SK-N-SH (cell line): Measurements from ENCODE around the gene PSMD9. TPM values are rescaled to one million over a fixed set of nuclear protein-coding genes. Genes with fewer than 3 reads are reported as not detected.
A peak's percentile ranks its signal among the peaks of the same experiment; 100 is the strongest.

Experiments used
- CTCF ChIA-PET: fragments of 300-600, 350-600 bp; formaldehyde crosslinking; extraction: SDS; loops from one replicate; lab custom pipeline; 2021; lab: Yijun Ruan, JAX
- POLR2A ChIA-PET: fragments of 350-600 bp; sonication (Branson Sonifier 250); formaldehyde crosslinking; extraction: SDS; loops from one replicate; lab custom pipeline; 2020; ENCODE audit warnings: antibody characterized with exemption, inconsistent platforms; lab: Yijun Ruan, JAX
- DNase-seq: peaks from one replicate; pipeline ENCODE4 v3.0.0; 2012
- H2AFZ ChIP-seq: fragments of 200-600 bp; sonication (generic); 2 replicates; pipeline ENCODE4 v1.8.1; 2016; ENCODE audit warnings: antibody characterized with exemption, mild to moderate bottlenecking, low read depth
- H3F3A ChIP-seq: fragments of 200-600 bp; sonication (generic); replicated peaks from 2 replicates; pipeline ENCODE3; 2016; ENCODE audit warnings: antibody characterized with exemption, mild to moderate bottlenecking; ENCODE audit not compliant: insufficient read depth
- H3K27ac ChIP-seq, 2 experiments: fragments of 200-500 bp in 1 of 2; fragments of 200-600 bp in 1 of 2; sonication (Bioruptor generic) in 1 of 2; sonication (generic), shearing (Covaris generic) in 1 of 2; 2 replicates each; pipeline versions ENCODE4 v1.5.1 to v1.6.1; 2014 to 2016; ENCODE audit warnings: low read depth in 2 of 2, inconsistent platforms in 1 of 2, low read length in 1 of 2, mild to moderate bottlenecking in 1 of 2, mixed read lengths in 1 of 2
- H3K27me3 ChIP-seq: fragments of 200-600 bp; sonication (generic), shearing (Covaris generic); 2 replicates; pipeline ENCODE4 v1.6.1; 2016; ENCODE audit warnings: mixed run types; ENCODE audit not compliant: insufficient read depth
- H3K36me3 ChIP-seq, 2 experiments: fragments of 200-500 bp in 1 of 2; fragments of 200-600 bp in 1 of 2; sonication (Bioruptor generic) in 1 of 2; sonication (generic) in 1 of 2; replicated peaks in 1 of 2; 2 replicates each; pipeline versions ENCODE3 to v1.5.1; 2014 to 2016; ENCODE audit warnings: low read length in 1 of 2, mild to moderate bottlenecking in 1 of 2; ENCODE audit not compliant: insufficient read depth in 2 of 2, control insufficient read depth in 1 of 2
- H3K4me1 ChIP-seq, 2 experiments: fragments of 200-500 bp in 1 of 2; fragments of 200-600 bp in 1 of 2; sonication (Bioruptor generic) in 1 of 2; sonication (generic), shearing (Covaris generic) in 1 of 2; 2 replicates each; pipeline versions ENCODE4 v1.5.1 to v1.6.1; 2014 to 2016; ENCODE audit warnings: low read depth in 1 of 2, low read length in 1 of 2, mixed run types in 1 of 2; ENCODE audit not compliant: insufficient read depth in 2 of 2, control insufficient read depth in 1 of 2
- H3K4me2 ChIP-seq: fragments of 200-600 bp; sonication (generic), shearing (Covaris generic); 2 replicates; pipeline ENCODE4 v1.6.1; 2017; ENCODE audit warnings: mixed run types
- H3K4me3 ChIP-seq, 2 experiments: fragments of 200-500 bp in 1 of 2; fragments of 200-600 bp in 1 of 2; sonication (Bioruptor generic) in 1 of 2; sonication (generic), shearing (Covaris generic) in 1 of 2; 2 replicates each; pipeline versions ENCODE4 v1.5.1 to v1.8.1; 2014 to 2016; ENCODE audit warnings: low read depth in 2 of 2, inconsistent platforms in 1 of 2, low read length in 1 of 2, mild to moderate bottlenecking in 1 of 2, mixed read lengths in 1 of 2, moderate library complexity in 1 of 2
- H3K79me2 ChIP-seq: fragments of 200-600 bp; sonication (generic); 2 replicates; pipeline ENCODE4 v1.8.1; 2017; ENCODE audit warnings: mild to moderate bottlenecking; ENCODE audit not compliant: insufficient read depth
- H3K9ac ChIP-seq: fragments of 200-600 bp; sonication (generic); 2 replicates; pipeline ENCODE4 v1.6.1; 2017; ENCODE audit warnings: mixed run types
- H3K9me2 ChIP-seq: fragments of 200-600 bp; sonication (generic); 2 replicates; pipeline ENCODE4 v1.6.1; 2017; ENCODE audit warnings: mixed run types
- H3K9me3 ChIP-seq: fragments of 200-600 bp; sonication (generic); 2 replicates; pipeline ENCODE4 v1.6.1; 2017; ENCODE audit warnings: mixed run types, mild to moderate bottlenecking, moderate library complexity
- H4K20me1 ChIP-seq: fragments of 200-600 bp; sonication (generic); 2 replicates; pipeline ENCODE4 v1.6.1; 2017; ENCODE audit warnings: mild to moderate bottlenecking, mixed run types; ENCODE audit not compliant: insufficient read depth
- JUND ChIP-seq: IDR thresholded peaks from 2 replicates; pipeline ENCODE4 v1.4.0; 2012
- NFIC ChIP-seq: IDR thresholded peaks from 2 replicates; pipeline ENCODE4 v1.4.0; 2012; ENCODE audit warnings: borderline replicate concordance
- NRF1 ChIP-seq: IDR thresholded peaks from 2 replicates; pipeline ENCODE4 v1.6.1; 2012; ENCODE audit warnings: low read depth, mild to moderate bottlenecking, low read length
- PBX3 ChIP-seq: IDR thresholded peaks from 2 replicates; pipeline ENCODE4; 2012
- RFX5 ChIP-seq: IDR thresholded peaks from 2 replicates; pipeline ENCODE4 v1.6.1; 2012; ENCODE audit warnings: mild to moderate bottlenecking, improper control_type of control experiment, low read length
- TEAD4 ChIP-seq: IDR thresholded peaks from 2 replicates; pipeline ENCODE4 v1.4.0; 2012; ENCODE audit warnings: mild to moderate bottlenecking, borderline replicate concordance; ENCODE audit not compliant: insufficient read depth
- USF2 ChIP-seq: fragments of 150-350 bp; IDR thresholded peaks from 2 replicates; pipeline ENCODE4 v1.6.1; 2017; ENCODE audit warnings: antibody characterized with exemption, low read length, low read depth, borderline replicate concordance
- WGBS: methylation state at CpG from one replicate; pipeline ENCODE4 v1.1.6; 2017; ENCODE audit warnings: low lambda C conversion rate; 5-methylcytosine and 5-hydroxymethylcytosine counted together
- polyA plus RNA-seq, 3 experiments: library from polyadenylated mRNA; depleted of rRNA; stranded (reverse); fragments of >200 nt; gene quantifications; 2 replicates each; pipeline ENCODE4 v1.2.3, GENCODE V29; 2012

Gene PSMD9
- polyA plus RNA-seq, 1 of the 3 experiments (the other 2 are of a cell fraction), result 227 TPM

GRCh38 chr12:121839993-121840761, 48.4 kb upstream of the PSMD9 start:
- no peaks in the 10 kb centered on the region for H3K9me2 ChIP-seq
- 58% methylated on average over 21 of the region's 24 CpGs for WGBS
- H3K4me2 ChIP-seq, result peak overlapping the region; percentile 81
- no peaks in the 10 kb centered on the region for H4K20me1 ChIP-seq
- no peaks in the 10 kb centered on the region for H3K9me3 ChIP-seq
- ChIA-PET CTCF (interaction anchor here (3.3 to 7.6 kb wide), 3 partner anchors 13 to 45 kb away, joined by 11 to 49 read pairs (median 40); partner anchors contain the start of gene RHOF), POLR2A (no interaction called here)
- H3K36me3 ChIP-seq, result no peaks in the 10 kb centered on the region
- no peaks in the 10 kb centered on the region for H3K27me3 ChIP-seq
- TF ChIP-seq PBX3, result no peak
- no peak for TF ChIP-seq TEAD4
- no peak for TF ChIP-seq NRF1
- TF ChIP-seq USF2, result no peak
- TF ChIP-seq JUND, result no peak
- peaks cover 5% of the 10 kb centered on the region for H3F3A ChIP-seq
- H2AFZ ChIP-seq, result peak overlapping the region; percentile 95; the same call in 1 of the 2 replicates
- H3K4me3 ChIP-seq, result peak overlapping the region; percentile 57 to 74
- H3K9ac ChIP-seq, result peak overlapping the region; percentile 64
- no peaks in the 10 kb centered on the region for H3K79me2 ChIP-seq
- peak overlapping the region; percentile 29 to 43; a peak in 2 of 4 replicates for H3K27ac ChIP-seq
- H3K4me1 ChIP-seq, result no peaks in the 10 kb centered on the region; a peak in 1 of 4 replicates
- DNase-seq, result no peak

GRCh38 chr12:121843236-121843982, 45.2 kb upstream of the PSMD9 start:
- H3K9me2 ChIP-seq, result no peaks in the 10 kb centered on the region
- no peak for TF ChIP-seq RFX5
- no peak for TF ChIP-seq NFIC

More at GRCh38 chr12:121843236-121843982, 45.2 kb upstream of the PSMD9 start:
- WGBS, result 80% methylated on average over 13 of the region's 13 CpGs
- no peak overlapping the region for H3K27ac ChIP-seq
- no peaks in the 10 kb centered on the region for H3K9me3 ChIP-seq
- DNase-seq, result no peak
- H3K27me3 ChIP-seq, result no peaks in the 10 kb centered on the region
- H4K20me1 ChIP-seq, result no peaks in the 10 kb centered on the region
- no peak overlapping the region for H3K4me3 ChIP-seq
- no peaks in the 10 kb centered on the region for H3K36me3 ChIP-seq
- H3F3A ChIP-seq, result no peaks in the 10 kb centered on the region
- no peaks in the 10 kb centered on the region for H3K79me2 ChIP-seq
- H2AFZ ChIP-seq, result no peak overlapping the region
- CTCF ChIA-PET, result interaction anchor here (0.8 to 1.8 kb wide), 4 partner anchors 31 to 49 kb away, joined by 3 to 12 read pairs (median 6); partner anchors contain the start of genes PSMD9 and RHOF
- H3K9ac ChIP-seq, result no peak overlapping the region
- no peaks in the 10 kb centered on the region; a peak in 1 of 4 replicates for H3K4me1 ChIP-seq
- H3K4me2 ChIP-seq, result no peak overlapping the region
- POLR2A ChIA-PET, result interaction anchor here (1.2 kb wide), 1 partner anchor 19 kb away, joined by 3 read pairs; no protein-coding TSS in a partner anchor
